D341Med (cell line): ENCODE measurements around the gene MYO1G.
"Not testable (repeated sequence)": the region's sequence is repeated elsewhere in the genome, so short reads cannot be mapped to it uniquely, and the experiment has no call there.

Experiments
- DNase-seq: peaks from one replicate; pipeline ENCODE4 v3.0.0; 2012; ENCODE audit warnings: low spot score

MYO1G gene

DNA sequence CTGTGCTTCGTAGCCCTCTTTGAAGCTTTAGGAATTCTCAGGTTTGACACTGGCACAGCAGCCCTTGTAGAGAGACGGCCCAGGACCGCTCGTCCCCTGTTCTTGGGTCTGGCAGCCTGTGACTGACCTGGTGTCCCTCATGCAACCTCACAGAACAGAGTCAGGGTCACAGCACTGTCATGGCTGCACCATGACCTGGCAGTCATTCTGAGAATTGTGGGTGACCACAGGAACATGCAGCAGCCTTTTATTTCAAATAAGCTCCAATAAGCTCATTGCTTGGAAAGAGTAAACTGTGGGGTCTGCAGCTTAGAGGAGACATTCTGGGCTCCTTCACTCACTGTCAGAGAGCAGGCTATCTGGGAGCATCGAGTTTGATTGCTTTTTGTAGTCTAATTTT lies 42.5 kb downstream of the MYO1G start:
- DNase-seq, result no peak

DNA sequence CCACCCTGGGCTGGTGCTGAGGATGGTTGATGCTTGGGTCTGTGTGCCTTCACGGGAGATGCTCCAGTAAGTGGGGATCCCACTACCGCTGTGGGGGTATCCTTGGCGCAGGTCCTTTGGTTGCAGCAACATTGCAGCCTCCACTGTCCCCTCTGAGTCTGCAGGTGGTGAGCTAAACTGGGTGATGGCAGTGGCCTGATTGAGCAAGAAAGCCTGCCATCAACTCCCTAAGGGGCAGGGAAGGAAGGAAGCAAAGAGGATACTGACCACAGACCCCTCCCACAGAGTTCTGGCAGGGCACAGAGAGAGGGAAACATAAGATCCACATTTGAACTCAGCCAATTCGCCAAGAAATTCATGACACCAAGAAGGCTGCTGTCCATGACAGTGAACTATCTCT lies 43.2 kb downstream of the MYO1G start:
- DNase-seq, result no peak

DNA sequence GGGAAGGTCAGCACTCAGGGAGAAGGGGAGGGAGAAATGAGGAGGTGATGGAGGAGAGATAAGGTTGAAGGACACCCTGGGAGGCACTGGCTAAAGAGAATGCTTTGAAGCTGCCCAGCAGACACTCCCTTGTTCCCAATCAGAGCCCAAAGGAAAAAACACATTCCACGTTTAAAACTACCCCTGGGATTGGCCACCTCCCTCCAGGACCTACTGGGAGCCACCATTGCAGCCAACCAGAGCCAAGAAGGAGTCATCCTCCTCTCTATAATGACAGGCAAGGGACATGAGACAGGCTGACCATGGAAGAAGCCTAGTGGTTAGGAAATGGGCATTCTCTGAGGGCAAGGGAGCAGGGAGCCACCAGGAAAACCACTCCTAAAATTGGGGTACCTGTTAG lies 43.8 kb downstream of the MYO1G start:
- DNase-seq, result no peak

- not testable (repeated sequence) for DNase-seq
These were observed 44.3 kb downstream of the MYO1G start for GRCh38 chr7:44934510-44934909.

GRCh38 chr7:44930921-44931320 lies 47.9 kb downstream of the MYO1G start:
- DNase-seq, result no peak

DNA sequence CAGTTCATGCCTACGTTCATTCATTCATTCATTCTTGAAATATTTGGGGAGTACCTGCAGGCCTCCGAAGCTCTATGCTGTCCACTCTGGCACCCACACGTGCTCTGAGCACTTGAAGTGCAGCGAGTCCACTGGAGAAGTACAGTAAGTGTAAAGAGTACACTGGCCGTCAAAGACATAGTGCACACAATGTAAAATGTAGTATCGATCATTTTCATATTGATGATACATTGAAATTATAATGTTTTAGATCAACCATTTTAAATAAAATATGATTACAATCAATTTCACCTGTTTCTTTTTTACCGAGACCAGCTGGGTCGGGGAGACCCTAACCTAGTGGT lies 56.5 kb downstream of the MYO1G start:
- no peak for DNase-seq

- DNase-seq, result peak; percentile 88
These were observed 57.0 kb downstream of the MYO1G start for GRCh38 chr7:44921607-44922350.

DNA sequence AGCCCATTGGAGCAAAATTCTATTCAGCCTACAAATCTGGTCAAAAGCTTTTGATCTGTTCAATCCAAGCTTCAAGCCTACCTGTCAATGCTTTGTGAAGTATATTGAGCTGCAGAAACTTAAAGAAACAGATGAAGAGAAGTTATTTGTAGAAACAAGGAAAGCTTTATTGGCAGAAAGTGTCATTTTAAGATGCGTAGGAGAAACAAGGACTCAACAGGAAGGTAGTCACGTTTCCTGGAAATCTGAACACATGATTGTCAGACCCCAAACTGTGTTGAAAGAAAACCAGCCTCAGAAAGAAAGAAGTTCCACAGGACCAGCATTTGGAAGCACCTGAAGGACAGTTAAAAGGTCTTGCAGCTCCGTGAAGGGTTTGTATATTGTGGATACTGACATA lies 58.7 kb downstream of the MYO1G start:
- no peak for DNase-seq

- DNase-seq, result no peak
These were observed 60.8 kb downstream of the MYO1G start for GRCh38 chr7:44918029-44918428.

DNA sequence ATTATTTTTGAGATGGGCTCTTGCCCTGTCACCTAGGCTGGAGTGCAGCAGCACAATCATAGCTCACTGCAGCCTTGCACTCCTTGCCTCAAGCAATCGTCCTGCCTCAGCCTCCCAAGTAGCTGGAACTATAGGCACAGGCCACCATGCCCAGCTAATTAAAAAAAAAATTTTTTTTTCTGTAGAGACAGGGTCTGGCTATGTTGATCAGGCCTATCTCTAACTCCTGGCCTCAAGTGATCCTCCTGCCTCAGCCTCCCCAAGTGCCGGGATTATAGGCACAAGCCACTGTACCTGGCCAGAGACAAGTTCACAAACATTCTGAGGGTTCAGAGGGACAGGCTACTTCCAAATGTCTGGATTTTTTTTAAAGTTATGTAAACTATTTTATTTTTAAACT lies 61.4 kb downstream of the MYO1G start:
- DNase-seq, result no peak

- DNase-seq, result no peak
These were observed 63.7 kb downstream of the MYO1G start for GRCh38 chr7:44914992-44915607.

- no peak for DNase-seq
These were observed 66.0 kb downstream of the MYO1G start for GRCh38 chr7:44912775-44913347.
